Body of pancreas (tissue), 4 donors: ENCODE results near the gene NCR1.

ENCODE experiments used
- POLR2A ChIP-seq, 3 donors: fragments of 450-650 bp; IDR thresholded peaks; one replicate each; pipeline ENCODE4 v1.6.1; 2016; ENCODE audit warnings: antibody characterized with exemption in 3 of 3, mild to moderate bottlenecking in 2 of 3
- TF ChIP-seq, protein P1 (sequence below), 7 experiments: fragments of 450-650 bp in 4 of 7; fragments of 200-600 bp in 3 of 7; sonication (generic) in 3 of 7; IDR thresholded peaks; one replicate each; pipeline ENCODE4 v1.5.1; 2016 to 2019; ENCODE audit warnings: antibody characterized with exemption in 7 of 7

DNA sequence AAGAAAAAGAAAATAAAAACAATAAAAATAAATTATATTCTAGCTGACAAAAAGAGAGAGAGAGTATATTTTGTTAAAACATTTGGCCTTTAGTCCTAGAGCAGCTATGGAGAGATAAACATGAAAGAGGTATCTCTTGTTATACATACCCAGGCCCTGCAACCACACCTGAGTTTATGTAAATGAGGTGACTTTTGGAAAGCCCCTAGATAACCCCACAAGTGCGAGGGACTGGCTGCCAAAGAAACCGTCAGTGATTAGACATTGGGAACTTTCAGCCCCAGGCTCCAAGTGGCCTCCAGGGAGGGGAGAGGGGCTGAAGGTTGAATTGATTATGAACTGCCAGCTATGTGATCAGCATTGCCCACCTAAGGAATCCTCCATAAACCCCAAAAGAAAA is 43.5 kb downstream of the NCR1 start:
- TF ChIP-seq, protein P1, sequence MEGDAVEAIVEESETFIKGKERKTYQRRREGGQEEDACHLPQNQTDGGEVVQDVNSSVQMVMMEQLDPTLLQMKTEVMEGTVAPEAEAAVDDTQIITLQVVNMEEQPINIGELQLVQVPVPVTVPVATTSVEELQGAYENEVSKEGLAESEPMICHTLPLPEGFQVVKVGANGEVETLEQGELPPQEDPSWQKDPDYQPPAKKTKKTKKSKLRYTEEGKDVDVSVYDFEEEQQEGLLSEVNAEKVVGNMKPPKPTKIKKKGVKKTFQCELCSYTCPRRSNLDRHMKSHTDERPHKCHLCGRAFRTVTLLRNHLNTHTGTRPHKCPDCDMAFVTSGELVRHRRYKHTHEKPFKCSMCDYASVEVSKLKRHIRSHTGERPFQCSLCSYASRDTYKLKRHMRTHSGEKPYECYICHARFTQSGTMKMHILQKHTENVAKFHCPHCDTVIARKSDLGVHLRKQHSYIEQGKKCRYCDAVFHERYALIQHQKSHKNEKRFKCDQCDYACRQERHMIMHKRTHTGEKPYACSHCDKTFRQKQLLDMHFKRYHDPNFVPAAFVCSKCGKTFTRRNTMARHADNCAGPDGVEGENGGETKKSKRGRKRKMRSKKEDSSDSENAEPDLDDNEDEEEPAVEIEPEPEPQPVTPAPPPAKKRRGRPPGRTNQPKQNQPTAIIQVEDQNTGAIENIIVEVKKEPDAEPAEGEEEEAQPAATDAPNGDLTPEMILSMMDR (IDR thresholded peaks at IDR 0.05): no peak
- TF ChIP-seq POLR2A (IDR thresholded peaks at IDR 0.05): no peak
